NK-92 (cell line): ENCODE measurements around the gene MRPL55.

ENCODE experiments used
- DNase-seq: peaks from one replicate; lab custom pipeline; 2025; ENCODE audit not compliant: unreplicated experiment; lab: John Stamatoyannopoulos, UW

The MRPL55 gene

GRCh38 chr1:228148196-228148861, 39.2 kb upstream of the MRPL55 start:
- DNase-seq = no peak

- DNase-seq = no peak
Observed at GRCh38 chr1:228147768-228148167, 38.7 kb upstream of the MRPL55 start.

- no peak for DNase-seq
Observed at GRCh38 chr1:228147151-228147693, 38.1 kb upstream of the MRPL55 start.

GRCh38 chr1:228146417-228147150, 37.5 kb upstream of the MRPL55 start:
- DNase-seq = no peak

GRCh38 chr1:228145463-228146416, 36.6 kb upstream of the MRPL55 start:
- DNase-seq = no peak

- DNase-seq = no peak
Observed at GRCh38 chr1:228144993-228145343, 35.9 kb upstream of the MRPL55 start.

- no peak for DNase-seq
Observed at GRCh38 chr1:228144193-228144992, 35.3 kb upstream of the MRPL55 start.

GRCh38 chr1:228143480-228144192, 34.5 kb upstream of the MRPL55 start:
- DNase-seq = no peak

- DNase-seq = no peak
Observed at GRCh38 chr1:228142701-228143136, 33.6 kb upstream of the MRPL55 start.

- DNase-seq = no peak
Observed at GRCh38 chr1:228142155-228142691, 33.1 kb upstream of the MRPL55 start.

- DNase-seq = no peak
Observed at GRCh38 chr1:228141226-228142044, 32.3 kb upstream of the MRPL55 start.

- no peak for DNase-seq
Observed at GRCh38 chr1:228140724-228141225, 31.7 kb upstream of the MRPL55 start.

GRCh38 chr1:228139931-228140723, 31.0 kb upstream of the MRPL55 start, which contains the start of gene GUK1:
Gene GUK1 (plus strand): TSS chr1:228140279. CDS start chr1:228140303, 24 bp downstream.
- DNase-seq = peak; percentile 96

- no peak for DNase-seq
Observed at GRCh38 chr1:228139406-228139930, 30.4 kb upstream of the MRPL55 start.

- no peak for DNase-seq
Observed at GRCh38 chr1:228136901-228137300, 27.8 kb upstream of the MRPL55 start.

- no peak for DNase-seq
Observed at GRCh38 chr1:228134591-228134990, 25.5 kb upstream of the MRPL55 start.

- no peak for DNase-seq
Observed at GRCh38 chr1:228131766-228132165, 22.7 kb upstream of the MRPL55 start.
